Measurements from ENCODE around the gene SULT1C3.

Gene SULT1C3

GRCh38 chr2:108199726-108200125, 40.0 kb upstream of the SULT1C3 start:
- Histone ChIP-seq H2AFZ (ENCODE audit: low read depth) (no peak overlapping the region), H3K4me2 (no peak overlapping the region), H4K20me1 (ENCODE audit: insufficient read depth) (no peaks in the 10 kb centered on the region), H3K36me3 (ENCODE audit: insufficient read depth) (no peaks in the 10 kb centered on the region), H3K4me1 (ENCODE audit: low read depth, poor library complexity, severe bottlenecking) (no peaks in the 10 kb centered on the region), H3K27me3 (ENCODE audit: insufficient read depth, low read depth) (no peaks in the 10 kb centered on the region), H3K79me2 (ENCODE audit: insufficient read depth, low read depth) (no peaks in the 10 kb centered on the region), H3K9ac (no peak overlapping the region), H3K4me3 (IDR thresholded peaks at IDR 0.05; ENCODE audit: insufficient read depth, low read depth, low read length) (no peak overlapping the region), H3K27ac (no peak overlapping the region)
- TF ChIP-seq, protein P1, sequence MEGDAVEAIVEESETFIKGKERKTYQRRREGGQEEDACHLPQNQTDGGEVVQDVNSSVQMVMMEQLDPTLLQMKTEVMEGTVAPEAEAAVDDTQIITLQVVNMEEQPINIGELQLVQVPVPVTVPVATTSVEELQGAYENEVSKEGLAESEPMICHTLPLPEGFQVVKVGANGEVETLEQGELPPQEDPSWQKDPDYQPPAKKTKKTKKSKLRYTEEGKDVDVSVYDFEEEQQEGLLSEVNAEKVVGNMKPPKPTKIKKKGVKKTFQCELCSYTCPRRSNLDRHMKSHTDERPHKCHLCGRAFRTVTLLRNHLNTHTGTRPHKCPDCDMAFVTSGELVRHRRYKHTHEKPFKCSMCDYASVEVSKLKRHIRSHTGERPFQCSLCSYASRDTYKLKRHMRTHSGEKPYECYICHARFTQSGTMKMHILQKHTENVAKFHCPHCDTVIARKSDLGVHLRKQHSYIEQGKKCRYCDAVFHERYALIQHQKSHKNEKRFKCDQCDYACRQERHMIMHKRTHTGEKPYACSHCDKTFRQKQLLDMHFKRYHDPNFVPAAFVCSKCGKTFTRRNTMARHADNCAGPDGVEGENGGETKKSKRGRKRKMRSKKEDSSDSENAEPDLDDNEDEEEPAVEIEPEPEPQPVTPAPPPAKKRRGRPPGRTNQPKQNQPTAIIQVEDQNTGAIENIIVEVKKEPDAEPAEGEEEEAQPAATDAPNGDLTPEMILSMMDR (conservative IDR thresholded peaks at IDR 0.05; ENCODE audit: low read depth, low read length), result no peak

GRCh38 chr2:108200569-108200968, 39.2 kb upstream of the SULT1C3 start:
- Histone ChIP-seq H3K4me1 (ENCODE audit: low read depth, poor library complexity, severe bottlenecking) (no peaks in the 10 kb centered on the region), H3K27ac (no peak overlapping the region), H3K79me2 (ENCODE audit: insufficient read depth, low read depth) (no peaks in the 10 kb centered on the region), H3K4me3 (IDR thresholded peaks at IDR 0.05; ENCODE audit: insufficient read depth, low read depth, low read length) (no peak overlapping the region), H2AFZ (ENCODE audit: low read depth) (no peak overlapping the region), H3K4me2 (no peak overlapping the region), H3K27me3 (ENCODE audit: insufficient read depth, low read depth) (no peaks in the 10 kb centered on the region), H3K9ac (no peak overlapping the region), H4K20me1 (ENCODE audit: insufficient read depth) (no peaks in the 10 kb centered on the region), H3K36me3 (ENCODE audit: insufficient read depth) (no peaks in the 10 kb centered on the region)
- TF ChIP-seq, protein P1 (conservative IDR thresholded peaks at IDR 0.05; ENCODE audit: low read depth, low read length), result no peak

DNA sequence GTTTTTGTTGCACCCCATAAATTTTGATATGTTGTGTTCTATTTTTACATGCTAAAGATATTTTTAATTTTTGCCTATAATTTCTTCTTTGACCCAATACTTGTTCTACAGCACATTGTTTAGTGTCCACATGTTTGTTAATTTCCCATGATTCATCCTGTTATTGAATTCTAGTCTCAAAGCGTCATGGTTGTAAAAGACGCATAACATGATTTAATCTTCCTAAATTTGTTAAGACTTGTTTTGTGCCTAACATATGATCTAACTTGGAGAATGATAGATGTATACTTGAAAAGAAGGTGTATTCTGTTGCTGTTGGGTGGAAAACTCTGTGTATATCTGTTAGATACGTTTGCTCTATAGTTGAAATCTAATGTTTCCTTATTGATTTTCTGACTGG, 27.1 kb upstream of the SULT1C3 start:
- H3K4me2 ChIP-seq, result no peak overlapping the region
- H4K20me1 ChIP-seq (ENCODE audit: insufficient read depth), result no peaks in the 10 kb centered on the region
- H3K27ac ChIP-seq, result no peak overlapping the region
- H3K4me1 ChIP-seq (ENCODE audit: low read depth, poor library complexity, severe bottlenecking), result no peaks in the 10 kb centered on the region
- H3K36me3 ChIP-seq (ENCODE audit: insufficient read depth), result no peaks in the 10 kb centered on the region
- H3K27me3 ChIP-seq (ENCODE audit: insufficient read depth, low read depth), result no peaks in the 10 kb centered on the region
- H3K9ac ChIP-seq, result no peak overlapping the region
- no peak overlapping the region for H3K4me3 ChIP-seq (IDR thresholded peaks at IDR 0.05; ENCODE audit: insufficient read depth, low read depth, low read length)
- H3K79me2 ChIP-seq (ENCODE audit: insufficient read depth, low read depth), result no peaks in the 10 kb centered on the region
- no peak overlapping the region for H2AFZ ChIP-seq (ENCODE audit: low read depth)
- TF ChIP-seq, protein P1 (conservative IDR thresholded peaks at IDR 0.05; ENCODE audit: low read depth, low read length), result no peak

DNA sequence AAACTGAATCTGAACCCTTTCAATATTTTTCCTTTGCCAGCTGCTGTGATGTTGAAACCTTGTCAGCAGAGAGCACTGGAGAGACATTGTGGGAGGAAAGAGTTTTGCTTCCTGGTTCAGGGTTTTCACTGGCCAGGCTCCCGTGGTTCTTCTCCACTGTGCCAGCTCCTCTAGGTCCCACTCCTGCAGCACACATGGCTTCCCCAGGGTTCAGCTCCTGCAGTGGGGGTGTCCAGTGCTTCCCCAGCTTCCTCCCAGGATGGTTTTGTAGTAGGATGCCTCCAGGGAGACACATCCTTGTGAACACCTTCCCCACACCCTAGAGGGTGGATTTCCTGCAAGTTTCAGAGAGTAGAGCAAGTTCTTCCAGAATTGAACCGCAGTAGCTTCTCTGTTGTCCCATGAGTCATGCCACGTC, 24.0 kb upstream of the SULT1C3 start:
- TF ChIP-seq, protein P1 (conservative IDR thresholded peaks at IDR 0.05; ENCODE audit: low read depth, low read length), result no peak
- Histone ChIP-seq H3K79me2 (ENCODE audit: insufficient read depth, low read depth) (no peaks in the 10 kb centered on the region), H4K20me1 (ENCODE audit: insufficient read depth) (no peaks in the 10 kb centered on the region), H3K4me2 (no peak overlapping the region), H3K27ac (no peak overlapping the region), H3K36me3 (ENCODE audit: insufficient read depth) (no peaks in the 10 kb centered on the region), H3K27me3 (ENCODE audit: insufficient read depth, low read depth) (no peaks in the 10 kb centered on the region), H3K4me3 (IDR thresholded peaks at IDR 0.05; ENCODE audit: insufficient read depth, low read depth, low read length) (no peak overlapping the region), H3K4me1 (ENCODE audit: low read depth, poor library complexity, severe bottlenecking) (no peaks in the 10 kb centered on the region), H2AFZ (ENCODE audit: low read depth) (no peak overlapping the region), H3K9ac (no peak overlapping the region)

All from KMS-11 (cell line).